Measurements from ENCODE around the gene MMEL1. TPM values are rescaled to one million over a fixed set of nuclear protein-coding genes. Genes with fewer than 3 reads are reported as not detected.

The MMEL1 gene
- total RNA-seq, 1 donor from 2014 or later: not detected

DNA sequence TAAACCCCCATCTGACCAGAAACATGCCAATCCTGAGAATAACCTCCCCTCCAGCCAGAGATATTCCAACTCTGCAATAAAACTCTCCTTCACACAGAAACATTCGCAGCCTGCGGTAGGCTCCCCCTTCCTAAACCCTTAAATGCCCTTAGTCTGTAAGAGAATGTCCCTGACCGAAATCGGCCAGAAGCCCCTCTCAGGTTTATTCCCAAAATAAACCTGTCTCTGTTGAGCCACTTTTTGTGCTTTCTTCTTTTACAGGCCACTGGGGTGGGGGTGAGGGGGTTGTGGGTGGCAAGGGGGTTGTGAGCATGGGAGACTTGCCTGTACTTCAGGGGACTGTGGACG is 41.6 kb downstream of the MMEL1 start:
- Mint-ChIP-seq H3K27ac (ENCODE audit: unreplicated experiment) (no peak overlapping the region), H3K36me3 (ENCODE audit: unreplicated experiment) (peaks cover 1% of the 10 kb centered on the region), H3K4me3 (ENCODE audit: unreplicated experiment) (no peak overlapping the region), H3K9me3 (ENCODE audit: unreplicated experiment) (no peaks in the 10 kb centered on the region), H3K4me1 (ENCODE audit: unreplicated experiment) (peaks cover 8% of the 10 kb centered on the region), H3K27me3 (ENCODE audit: unreplicated experiment) (no peaks in the 10 kb centered on the region)
- no peak for DNase-seq (ENCODE audit: extremely low spot score, unreplicated experiment)
- TF ChIP-seq CTCF (IDR thresholded peaks at IDR 0.05): no peak

DNA sequence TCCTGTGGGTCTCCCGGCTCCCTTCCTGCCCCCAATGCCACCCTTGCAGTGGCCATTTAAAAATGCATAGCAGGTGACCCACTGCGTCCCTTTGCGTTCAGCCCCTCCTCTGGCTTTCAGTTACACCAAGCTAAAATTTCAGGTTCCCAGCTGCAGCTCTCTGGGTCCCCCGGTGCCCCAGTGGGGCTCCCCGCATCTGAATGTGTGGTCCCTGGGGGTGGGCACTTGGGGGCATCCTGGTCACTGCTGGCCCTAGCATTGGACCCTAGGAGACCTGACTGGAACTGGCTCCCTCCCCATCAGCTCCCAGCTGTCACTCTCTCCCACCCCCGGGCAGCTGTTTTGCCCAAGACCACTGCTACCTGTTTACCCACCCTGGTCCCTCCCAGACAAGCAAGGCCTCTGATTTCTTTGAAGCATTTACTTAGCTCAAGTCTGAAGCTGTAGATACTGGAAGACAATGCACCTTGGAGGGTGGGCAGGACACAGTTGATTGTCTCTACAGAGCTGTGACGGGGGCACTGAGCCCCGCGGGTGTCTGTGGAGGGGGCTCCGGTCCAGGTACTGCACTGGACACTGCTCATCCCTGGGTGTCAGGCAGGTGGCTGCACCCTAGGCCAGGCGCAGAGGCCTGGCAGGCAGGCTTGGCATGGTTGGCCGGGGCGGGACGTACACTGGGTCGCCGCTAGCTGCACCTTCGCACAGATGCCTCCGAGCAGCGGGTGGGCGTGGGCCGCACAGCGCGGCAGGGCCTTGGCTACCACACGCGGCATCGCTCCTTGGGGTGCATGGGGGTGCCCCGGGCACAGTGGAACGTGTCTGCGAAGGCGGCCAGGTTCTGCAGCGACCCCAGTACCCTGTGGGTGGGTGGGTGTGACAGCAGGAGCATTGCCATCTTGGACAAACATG is 42.3 kb downstream of the MMEL1 start:
- no peak overlapping the region for H3K27ac Mint-ChIP-seq (ENCODE audit: unreplicated experiment)
- H3K36me3 Mint-ChIP-seq (ENCODE audit: unreplicated experiment): peaks cover 1% of the 10 kb centered on the region
- peaks cover 11% of the 10 kb centered on the region for H3K4me1 Mint-ChIP-seq (ENCODE audit: unreplicated experiment)
- DNase-seq (ENCODE audit: extremely low spot score, unreplicated experiment): no peak
- H3K27me3 Mint-ChIP-seq (ENCODE audit: unreplicated experiment): no peaks in the 10 kb centered on the region
- TF ChIP-seq CTCF (IDR thresholded peaks at IDR 0.05): no peak
- no peaks in the 10 kb centered on the region for H3K9me3 Mint-ChIP-seq (ENCODE audit: unreplicated experiment)
- H3K4me3 Mint-ChIP-seq (ENCODE audit: unreplicated experiment): no peak overlapping the region

- Mint-ChIP-seq H3K9me3 (ENCODE audit: unreplicated experiment) (no peaks in the 10 kb centered on the region), H3K4me3 (ENCODE audit: unreplicated experiment) (no peak overlapping the region), H3K36me3 (ENCODE audit: unreplicated experiment) (peaks cover 1% of the 10 kb centered on the region), H3K27me3 (ENCODE audit: unreplicated experiment) (no peaks in the 10 kb centered on the region), H3K4me1 (ENCODE audit: unreplicated experiment) (peaks cover 13% of the 10 kb centered on the region), H3K27ac (ENCODE audit: unreplicated experiment) (no peak overlapping the region)
- DNase-seq (ENCODE audit: extremely low spot score, unreplicated experiment): no peak
- TF ChIP-seq CTCF (IDR thresholded peaks at IDR 0.05): no peak
These were observed 43.2 kb downstream of the MMEL1 start for GRCh38 chr1:2589431-2590232.

DNA sequence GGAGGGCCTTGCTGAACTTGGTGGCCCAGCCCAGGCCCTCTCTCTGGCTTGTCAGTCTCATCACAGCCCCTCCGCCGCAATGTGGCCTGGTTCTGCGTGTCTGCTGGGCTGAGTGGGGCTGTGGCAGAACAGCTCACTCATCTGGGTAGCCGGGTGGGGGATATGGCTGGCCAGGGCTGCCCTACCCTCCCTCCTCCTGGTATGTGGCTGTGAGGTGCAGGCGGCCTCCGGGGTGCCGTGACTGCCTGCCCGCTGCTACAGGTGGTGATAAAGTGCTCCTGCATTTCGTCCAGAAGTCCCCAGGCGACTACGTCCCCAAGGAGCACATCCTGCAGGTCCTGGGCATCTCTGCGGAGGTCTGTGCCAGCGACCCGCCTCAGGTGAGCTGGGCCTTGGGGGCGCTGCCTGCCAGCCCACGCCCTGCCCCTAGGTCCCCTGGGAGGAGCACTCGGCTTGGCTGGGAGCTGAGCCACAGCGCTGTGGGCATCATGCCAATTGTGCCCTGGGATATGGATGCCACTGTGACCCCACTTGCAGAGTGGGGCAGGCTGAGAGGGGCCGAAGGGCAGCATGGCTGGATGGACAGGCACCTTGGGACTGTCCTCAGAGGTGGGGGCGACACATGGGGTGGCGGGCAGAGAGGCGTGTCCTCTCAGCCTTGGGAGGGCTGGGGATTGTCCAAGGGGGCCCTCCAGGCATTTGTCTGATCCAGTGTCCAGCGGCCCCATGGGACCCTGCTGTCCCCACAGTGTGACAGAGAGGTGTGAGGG is 44.0 kb downstream of the MMEL1 start:
- Mint-ChIP-seq H3K9me3 (ENCODE audit: unreplicated experiment) (no peaks in the 10 kb centered on the region), H3K36me3 (ENCODE audit: unreplicated experiment) (peaks cover 1% of the 10 kb centered on the region), H3K27me3 (ENCODE audit: unreplicated experiment) (no peaks in the 10 kb centered on the region), H3K4me3 (ENCODE audit: unreplicated experiment) (peak overlapping the region; percentile 35), H3K4me1 (ENCODE audit: unreplicated experiment) (peaks cover 15% of the 10 kb centered on the region), H3K27ac (ENCODE audit: unreplicated experiment) (no peak overlapping the region)
- TF ChIP-seq CTCF (IDR thresholded peaks at IDR 0.05): no peak
- no peak for DNase-seq (ENCODE audit: extremely low spot score, unreplicated experiment)

Data from osteocyte (in vitro differentiated cells).